PC-3 (cell line): ENCODE results near the gene B4GALT2.

Experiments
- CTCF ChIP-seq: fragments of 300-600 bp; sonication (generic); conservative IDR thresholded peaks from 2 replicates; pipeline ENCODE4 v1.5.1; 2017; ENCODE audit warnings: antibody characterized with exemption, low read depth, mild to moderate bottlenecking, low read length
- EZH2 ChIP-seq: fragments of 300-600 bp; sonication (generic); IDR thresholded peaks from one replicate; pipeline ENCODE4 v1.6.1; 2017; ENCODE audit warnings: antibody characterized with exemption, mild to moderate bottlenecking, low read length; ENCODE audit not compliant: unreplicated experiment

DNA sequence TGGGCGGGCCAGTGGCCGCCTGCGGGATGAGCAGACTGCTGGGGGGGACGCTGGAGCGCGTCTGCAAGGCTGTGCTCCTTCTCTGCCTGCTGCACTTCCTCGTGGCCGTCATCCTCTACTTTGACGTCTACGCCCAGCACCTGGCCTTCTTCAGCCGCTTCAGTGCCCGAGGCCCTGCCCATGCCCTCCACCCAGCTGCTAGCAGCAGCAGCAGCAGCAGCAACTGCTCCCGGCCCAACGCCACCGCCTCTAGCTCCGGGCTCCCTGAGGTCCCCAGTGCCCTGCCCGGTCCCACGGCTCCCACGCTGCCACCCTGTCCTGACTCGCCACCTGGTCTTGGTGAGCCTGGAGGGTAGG, 2.1 kb downstream of the B4GALT2 start:
- no peak for TF ChIP-seq CTCF
- no peak for TF ChIP-seq EZH2
